HG02571 (cell line): ENCODE results near the gene CFAP74.
"Not testable (repeated sequence)": the region's sequence is repeated elsewhere in the genome, so short reads cannot be mapped to it uniquely, and the experiment has no call there.

Source experiments
- ATAC-seq: cut with Tn5 transposase; IDR thresholded peaks from one replicate; pipeline ENCODE4 v1.9.1; 2021; ENCODE audit warnings: mild to moderate bottlenecking, moderate library complexity; ENCODE audit not compliant: unreplicated experiment

Gene CFAP74

GRCh38 chr1:1954015-1954414, 49.6 kb downstream of the CFAP74 start:
- no peak for ATAC-seq

DNA sequence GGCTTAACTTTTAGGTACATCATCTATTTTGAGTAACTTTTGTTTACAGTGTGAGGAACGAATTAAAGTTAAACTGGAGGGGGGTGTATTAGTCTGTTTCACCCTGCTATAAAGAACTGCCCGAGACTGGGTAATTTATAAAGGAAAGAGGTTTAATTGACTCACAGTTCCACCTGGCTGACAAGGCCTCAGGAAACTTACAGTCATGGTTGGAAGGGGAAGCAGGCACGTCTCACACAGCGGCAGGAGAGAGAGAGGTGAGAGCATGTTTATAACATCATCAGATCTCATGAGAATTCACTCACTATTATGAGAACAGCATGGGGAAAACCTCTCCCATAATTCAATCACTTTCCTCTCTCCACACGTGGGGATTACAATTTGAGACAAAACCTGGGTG, 52.6 kb downstream of the CFAP74 start:
- no peak for ATAC-seq

DNA sequence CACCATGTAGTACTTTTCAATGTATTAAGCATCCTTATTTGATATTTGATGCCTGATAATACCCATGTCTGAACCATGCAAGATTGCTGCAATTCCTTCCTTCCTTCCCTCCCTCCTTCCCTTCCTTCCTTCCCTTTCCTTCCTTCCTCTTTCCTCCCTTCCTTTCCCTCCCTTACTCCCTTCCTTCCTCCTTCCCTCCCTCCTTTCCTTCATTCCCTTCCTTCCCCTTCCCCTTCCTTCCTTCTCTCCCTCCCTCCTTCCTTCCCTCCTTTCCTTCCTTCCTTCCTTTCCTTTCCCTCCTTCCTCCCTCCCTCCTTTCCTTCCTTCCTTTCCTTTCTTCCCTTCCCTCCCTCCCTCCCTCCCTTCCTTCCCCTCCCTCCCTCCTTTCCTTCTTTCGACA, 54.8 kb downstream of the CFAP74 start:
- no peak for ATAC-seq

GRCh38 chr1:1947493-1947892, 56.1 kb downstream of the CFAP74 start:
- no peak for ATAC-seq

- ATAC-seq, result no peak
Measured at GRCh38 chr1:1946540-1946939, 57.0 kb downstream of the CFAP74 start.

- no peak for ATAC-seq
Measured at GRCh38 chr1:1945782-1946393, 57.7 kb downstream of the CFAP74 start.

DNA sequence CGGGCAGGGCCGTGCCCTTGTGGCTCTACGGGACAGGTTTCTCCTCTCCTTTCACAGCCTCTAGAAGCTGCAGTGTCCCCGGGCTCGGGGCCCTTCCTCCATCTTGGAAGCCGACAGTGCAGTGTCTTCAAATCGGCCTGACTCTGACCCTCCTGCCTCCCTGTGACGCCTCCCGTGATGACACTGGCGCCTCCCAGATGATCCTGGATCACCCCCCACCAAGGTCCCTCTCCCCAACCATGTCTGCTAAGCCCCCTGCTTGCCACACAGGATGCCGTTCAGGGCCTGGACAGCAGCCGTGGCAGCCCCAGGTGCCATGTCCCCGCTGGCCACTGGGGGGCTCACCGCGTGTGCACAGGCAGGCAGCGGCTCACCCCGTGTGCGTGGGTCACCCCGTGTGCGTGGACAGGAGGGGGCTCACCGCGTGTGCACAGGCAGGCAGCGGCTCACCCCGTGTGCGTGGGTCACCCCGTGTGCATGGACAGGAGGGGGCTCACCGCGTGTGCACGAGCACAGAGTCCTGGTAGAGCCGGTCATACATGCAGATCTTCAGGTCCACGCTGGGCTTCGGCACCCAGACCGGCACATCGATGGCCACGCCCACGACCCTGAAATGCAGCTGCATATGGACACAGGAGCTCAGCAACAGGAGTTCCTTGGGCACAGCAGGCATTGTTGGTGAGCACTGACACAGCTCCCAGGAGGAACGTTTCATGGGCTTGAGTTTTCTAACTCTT, 59.6 kb downstream of the CFAP74 start:
- ATAC-seq, result no peak

DNA sequence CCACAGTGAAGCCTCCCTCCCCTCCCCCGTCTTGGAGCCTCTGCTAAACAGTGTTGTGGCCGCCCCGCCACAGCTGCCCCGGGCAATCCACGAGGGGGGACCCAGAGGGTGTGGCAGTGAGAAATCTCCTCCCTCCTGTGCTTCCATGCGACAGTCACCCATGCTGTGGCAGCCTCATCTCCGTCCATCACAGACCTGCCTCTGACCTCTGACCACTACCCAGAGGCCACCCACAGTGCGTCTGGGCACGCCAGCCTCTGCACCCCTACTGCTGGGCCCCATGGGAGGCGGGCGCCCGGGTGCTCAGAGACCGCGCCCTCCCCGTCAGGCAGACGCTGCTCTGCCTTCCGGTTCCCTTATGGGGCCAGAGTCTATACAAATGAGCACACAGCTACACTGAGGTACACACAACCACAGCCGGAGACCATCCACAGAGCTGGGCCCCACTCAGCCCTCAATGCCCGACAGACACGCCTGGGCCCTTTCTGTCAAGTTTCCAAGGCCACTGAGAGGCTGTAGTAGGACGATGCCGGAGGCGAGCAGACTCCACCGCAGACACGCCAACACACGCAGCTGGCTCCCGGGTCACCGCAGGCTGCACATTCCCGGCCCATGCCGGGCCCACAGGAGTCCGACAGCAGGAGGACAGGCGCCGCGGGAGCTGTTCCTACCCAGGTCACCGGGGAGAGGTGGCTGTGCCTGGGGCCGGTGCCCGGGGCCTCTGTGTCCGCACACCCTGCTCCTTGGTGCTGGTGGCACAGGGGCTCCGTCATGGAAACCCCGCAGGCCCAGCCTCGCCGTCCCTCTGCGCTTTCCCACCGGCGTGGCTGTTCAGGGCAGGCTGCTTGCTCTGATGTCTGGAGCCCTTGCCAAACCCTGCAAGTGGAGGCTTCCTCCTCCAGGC, 60.6 kb downstream of the CFAP74 start:
- no peak for ATAC-seq

GRCh38 chr1:1941868-1942752, 61.5 kb downstream of the CFAP74 start:
- no peak for ATAC-seq

DNA sequence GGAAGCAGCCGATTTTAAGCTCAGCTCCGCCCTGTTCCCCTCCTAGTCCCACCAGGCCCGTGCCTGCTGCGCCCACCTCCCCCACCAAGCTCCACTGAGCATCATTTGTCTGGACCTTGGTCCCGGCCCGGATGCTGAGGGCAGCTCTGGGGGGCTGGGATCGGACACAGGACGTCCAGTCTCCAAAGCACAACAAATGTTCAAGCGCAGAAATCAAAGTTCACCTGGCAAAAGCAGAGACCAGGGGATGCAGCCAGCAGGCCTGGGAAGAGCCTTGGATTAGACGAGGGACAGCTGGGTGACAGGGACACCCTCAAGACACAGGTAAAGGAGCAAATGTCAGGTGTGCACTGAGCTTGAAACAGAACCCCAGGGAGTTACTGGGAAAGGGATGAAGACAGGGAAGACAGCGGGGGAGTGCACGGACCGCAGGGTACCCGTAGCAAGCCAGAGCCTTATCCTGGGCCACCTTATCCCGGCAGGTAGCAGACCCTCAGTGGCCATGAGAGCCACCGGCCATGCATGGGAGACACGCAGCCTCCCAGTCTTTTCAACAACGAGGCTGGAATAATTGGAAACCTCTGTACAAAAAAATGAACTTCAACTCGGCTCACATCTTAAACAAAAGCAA, 62.3 kb downstream of the CFAP74 start:
- no peak for ATAC-seq

DNA sequence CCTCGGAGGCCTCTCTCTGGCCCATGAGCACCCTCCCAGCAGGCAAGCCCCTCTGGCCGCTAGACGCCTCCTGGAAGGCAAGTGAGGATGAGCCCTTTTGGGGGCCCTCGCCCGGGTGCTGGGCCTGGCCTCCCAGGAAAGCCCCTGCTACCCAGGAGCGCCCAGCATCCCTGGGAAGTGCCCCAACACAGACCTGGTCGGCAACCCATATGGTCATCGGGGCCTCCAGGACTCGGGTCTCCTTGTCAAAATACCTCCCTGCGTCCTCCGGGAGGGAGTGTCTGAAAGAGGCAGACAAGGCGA, 63.5 kb downstream of the CFAP74 start:
- ATAC-seq, result no peak

DNA sequence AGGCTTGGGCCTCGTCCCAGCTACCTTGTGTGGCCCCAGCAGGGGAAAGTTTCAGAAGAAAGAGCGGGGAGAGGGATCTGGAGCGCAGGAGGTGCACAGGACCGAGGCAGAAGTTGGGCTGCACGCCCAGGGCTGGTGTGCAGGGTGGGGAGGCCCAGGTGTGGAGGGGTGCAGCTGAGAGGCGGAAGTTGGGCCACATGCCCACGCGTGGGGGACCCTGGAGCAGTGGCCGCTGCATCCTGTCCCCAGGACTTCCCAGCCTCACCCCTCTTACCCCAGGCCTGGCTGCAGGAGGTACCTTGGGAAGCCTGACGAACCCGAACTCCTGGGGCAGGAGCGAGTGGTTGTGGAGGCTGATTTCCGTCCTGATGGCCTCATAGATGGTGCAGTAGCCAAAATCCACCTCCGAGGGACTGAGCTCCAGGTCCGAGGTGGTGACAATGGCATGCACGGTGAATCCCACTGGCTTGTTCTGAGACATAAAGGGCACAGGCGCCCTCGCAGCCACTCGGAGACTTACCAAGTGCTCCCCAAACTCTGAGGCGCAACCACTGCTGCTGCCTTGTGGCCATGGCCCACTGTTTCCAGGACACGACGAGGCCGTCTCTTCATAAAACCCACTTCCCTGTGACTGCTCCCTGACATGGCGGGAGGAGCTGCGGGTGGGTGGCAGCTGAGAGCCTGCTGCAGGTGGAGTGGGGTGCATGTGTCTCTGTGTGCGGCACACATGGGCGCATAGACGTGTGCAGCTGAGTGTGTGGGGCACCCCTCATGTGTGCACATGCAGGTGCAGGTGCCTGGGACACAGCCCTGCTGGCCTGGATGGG, 64.1 kb downstream of the CFAP74 start:
- ATAC-seq, result no peak

- no peak for ATAC-seq
Measured at GRCh38 chr1:1938613-1939295, 64.8 kb downstream of the CFAP74 start.

DNA sequence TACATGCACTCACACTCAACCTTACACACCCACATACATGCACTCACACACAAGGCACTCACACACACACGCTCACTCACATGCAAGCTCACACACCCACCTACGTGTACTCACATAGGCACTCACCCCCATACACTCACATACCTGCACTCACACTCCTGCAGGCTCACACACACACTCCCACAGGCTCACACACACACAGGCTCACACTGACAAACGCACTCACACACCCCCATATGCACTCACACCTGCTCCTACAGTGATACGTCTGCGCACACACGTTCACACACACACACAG, 65.4 kb downstream of the CFAP74 start:
- ATAC-seq, result no peak

GRCh38 chr1:1937549-1938275, 65.9 kb downstream of the CFAP74 start:
- ATAC-seq, result no peak

GRCh38 chr1:1937061-1937460, 66.5 kb downstream of the CFAP74 start:
- ATAC-seq, result no peak

DNA sequence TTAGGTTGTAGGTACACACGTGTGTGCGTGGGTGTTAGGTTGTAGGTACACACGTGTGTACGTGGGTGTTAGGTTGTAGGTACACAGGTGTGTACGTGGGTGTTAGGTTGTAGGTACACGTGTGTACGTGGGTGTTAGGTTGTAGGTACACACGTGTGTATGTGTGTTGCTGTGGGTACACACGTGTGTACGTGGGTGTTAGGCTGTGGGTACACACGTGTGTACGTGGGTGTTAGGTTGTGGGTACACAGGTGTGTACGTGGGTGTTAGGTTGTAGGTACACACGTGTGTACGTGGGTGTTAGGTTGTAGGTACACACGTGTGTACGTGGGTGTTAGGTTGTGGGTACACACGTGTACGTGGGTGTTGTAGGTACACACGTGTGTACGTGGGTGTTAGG, 68.7 kb downstream of the CFAP74 start:
- not testable (repeated sequence) for ATAC-seq

- no peak for ATAC-seq
Measured at GRCh38 chr1:1929639-1930545, 73.7 kb downstream of the CFAP74 start.
